NCI-H748 treated with DMSO at 0.1 percent for 48 hours (cell line): ENCODE data around the gene ANKRD23.
"Not testable (repeated sequence)": the region's sequence is repeated elsewhere in the genome, so short reads cannot be mapped to it uniquely, and the experiment has no call there.

Experiments
- DNase-seq: peaks from one replicate; lab custom pipeline; 2025; lab: John Stamatoyannopoulos, UW

ANKRD23 gene

DNA sequence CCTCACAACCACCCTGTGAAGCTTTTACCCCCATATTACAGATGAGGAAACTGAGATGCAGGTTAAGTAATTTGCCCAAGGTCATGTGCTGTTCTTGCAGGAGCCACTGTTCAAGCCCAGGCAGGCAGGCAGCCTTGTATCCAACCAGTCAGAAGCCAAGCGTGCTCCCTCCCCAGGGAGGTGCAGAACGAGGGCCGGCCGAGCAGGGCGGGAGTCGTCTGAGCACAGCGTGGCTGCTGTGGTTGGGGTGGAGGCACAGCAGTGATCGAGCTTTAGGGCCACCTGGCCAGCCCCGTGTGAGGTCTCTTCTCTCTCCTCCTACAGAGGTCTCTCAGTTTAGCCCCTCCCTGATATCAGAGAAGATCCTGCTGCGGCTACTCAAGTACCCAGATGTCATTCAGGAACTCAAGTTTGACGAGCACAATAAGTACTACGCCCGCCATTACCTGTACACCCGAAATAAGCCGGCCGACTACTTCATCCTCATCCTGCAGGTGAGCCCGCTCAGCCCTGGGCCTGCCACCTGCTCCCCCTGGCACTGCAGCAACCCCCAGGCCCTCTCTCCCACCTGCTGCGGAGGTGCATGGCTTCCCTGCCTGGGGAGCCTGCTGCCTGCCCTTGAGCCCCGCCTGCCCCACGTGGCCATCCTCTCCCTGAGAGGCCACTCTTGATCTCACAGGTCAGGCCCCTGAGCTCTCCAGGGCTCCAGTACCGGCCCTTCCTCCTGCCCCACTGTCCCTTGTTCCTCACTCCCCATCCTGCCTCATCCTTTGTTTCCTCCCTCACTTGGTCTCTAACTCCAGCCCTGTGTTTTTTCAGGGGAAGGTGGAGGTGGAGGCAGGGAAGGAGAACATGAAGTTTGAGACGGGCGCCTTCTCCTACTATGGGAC, 44.8 kb downstream of the ANKRD23 start:
- no peak for DNase-seq

DNA sequence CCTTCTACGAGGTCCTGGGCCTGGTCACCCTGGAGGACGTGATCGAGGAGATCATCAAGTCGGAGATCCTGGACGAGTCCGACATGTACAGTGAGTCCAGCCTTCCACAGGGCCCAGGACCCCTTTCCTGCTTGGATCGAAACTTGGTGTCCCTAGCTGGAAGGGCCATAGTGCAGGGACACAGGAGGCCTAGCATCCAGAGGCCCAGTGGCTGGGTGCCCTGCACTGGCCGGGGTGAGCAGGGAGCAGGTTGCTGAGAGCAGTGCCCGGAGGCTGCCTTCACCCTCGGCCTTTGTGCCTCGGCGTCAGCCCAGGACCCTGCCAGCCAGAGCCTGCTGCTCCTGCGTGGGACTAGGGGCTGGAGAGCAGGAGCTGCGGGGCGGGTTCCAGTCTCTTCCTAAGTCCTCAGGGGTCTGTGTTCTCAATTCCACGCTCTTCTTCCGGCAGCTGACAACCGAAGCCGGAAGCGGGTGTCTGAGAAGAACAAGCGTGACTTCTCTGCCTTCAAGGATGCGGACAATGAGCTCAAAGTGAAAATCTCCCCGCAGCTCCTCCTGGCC, 46.7 kb downstream of the ANKRD23 start:
- DNase-seq, result no peak

DNA sequence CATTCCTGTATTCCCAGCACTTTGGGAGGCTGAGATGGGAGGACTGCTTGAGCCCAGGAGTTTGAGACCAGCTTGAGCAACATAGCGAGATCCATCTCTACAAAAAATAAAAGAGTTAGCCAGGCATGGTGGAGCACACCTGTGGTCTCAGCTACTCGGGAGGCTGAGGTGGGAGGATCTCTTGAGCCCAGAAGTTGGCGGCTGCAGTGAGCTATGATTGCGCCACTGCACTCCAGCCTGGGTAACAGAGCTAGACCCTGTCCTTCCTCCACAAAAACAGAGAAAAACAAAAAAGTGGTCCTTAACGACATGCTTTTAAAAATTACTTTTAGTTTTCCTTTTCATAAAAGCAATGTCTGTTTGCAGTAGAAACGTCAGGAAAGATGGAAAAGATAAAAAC, 47.3 kb downstream of the ANKRD23 start:
- not testable (repeated sequence) for DNase-seq

- no peak for DNase-seq
These were observed 48.7 kb downstream of the ANKRD23 start for GRCh38 chr2:96795076-96795475.

DNA sequence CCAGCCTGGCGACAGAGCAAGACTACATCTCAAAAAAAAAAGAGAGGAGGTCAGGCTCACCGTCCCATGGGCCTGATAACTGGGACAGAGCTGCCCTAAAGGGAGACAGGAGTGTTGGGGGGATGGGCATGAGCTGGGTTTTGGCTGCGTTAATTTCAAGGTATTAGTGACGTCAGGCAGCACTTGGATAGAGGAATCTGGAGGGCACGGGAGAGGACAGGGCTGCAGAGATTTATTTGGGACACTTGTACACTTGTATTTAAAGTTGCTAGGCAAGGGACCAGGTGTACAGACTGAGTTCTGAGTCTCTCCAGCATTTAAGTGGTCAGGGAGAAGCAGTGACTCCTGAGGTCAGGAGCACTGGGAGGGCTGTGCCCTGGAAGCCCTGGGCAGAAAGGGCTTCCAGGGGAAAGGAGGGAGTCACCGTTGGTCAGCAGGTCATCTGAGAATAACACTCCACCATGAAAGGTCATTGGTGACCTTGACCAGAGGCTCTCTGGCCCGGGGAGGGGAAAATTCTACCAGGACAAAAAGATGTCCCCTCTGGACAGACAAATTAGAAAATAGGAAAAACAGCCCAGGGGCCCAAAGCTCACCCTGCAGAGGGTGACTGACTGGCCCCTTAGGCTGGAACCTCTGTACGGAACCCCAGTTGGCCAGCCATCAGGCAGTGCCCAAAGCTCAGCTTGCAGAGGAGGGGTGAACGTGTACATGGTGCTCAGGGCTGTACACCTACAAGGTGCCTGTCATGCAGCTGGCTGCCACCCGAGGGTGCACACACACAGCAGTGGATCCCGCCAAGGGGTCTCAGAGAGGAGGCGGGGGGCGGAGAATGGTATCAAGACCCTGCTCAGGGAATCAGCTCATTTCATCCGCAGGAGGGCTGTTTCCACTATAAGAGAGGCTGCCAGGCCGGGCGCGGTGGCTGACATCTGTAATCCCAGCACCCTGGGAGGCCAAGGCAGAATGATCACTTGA, 50.8 kb downstream of the ANKRD23 start:
- DNase-seq, result no peak

DNA sequence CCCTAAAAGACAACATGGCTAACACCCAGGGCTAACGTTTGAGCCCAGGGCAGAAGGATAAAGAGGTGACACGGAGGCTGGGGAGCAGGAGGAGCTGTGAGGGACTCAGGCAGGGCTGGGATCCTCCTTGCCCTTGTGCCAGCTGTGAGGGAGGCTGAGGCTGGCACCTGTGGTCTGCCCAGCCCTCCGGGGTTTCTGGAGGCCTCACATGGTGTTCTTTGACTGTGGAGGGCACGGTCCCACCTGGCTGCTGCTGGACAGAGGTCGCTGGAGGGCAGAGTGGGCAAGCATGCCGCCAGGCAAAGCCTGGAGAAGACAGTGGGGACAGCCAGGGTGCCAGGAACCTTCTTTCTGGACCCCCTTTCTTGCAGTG, 54.6 kb downstream of the ANKRD23 start:
- DNase-seq, result no peak

- no peak for DNase-seq
These were observed 55.2 kb downstream of the ANKRD23 start for GRCh38 chr2:96788442-96789244.
